ENCODE results near the gene SPI1.

SPI1 gene

GRCh38 chr11:47373876-47374719 lies 4.2 kb downstream of the SPI1 start:
- Histone ChIP-seq H2AFZ (ENCODE audit: low read depth, low read length) (no peak overlapping the region), H3K27me3 (ENCODE audit: insufficient read depth, low read length) (peaks cover 2% of the 10 kb centered on the region), H3K4me1 (ENCODE audit: insufficient read depth, low read length) (no peaks in the 10 kb centered on the region), H3K9me3 (ENCODE audit: low read length) (no peaks in the 10 kb centered on the region), H3K36me3 (ENCODE audit: insufficient read depth, low read length) (no peaks in the 10 kb centered on the region), H3K4me3 (ENCODE audit: low read length) (no peak overlapping the region)

- H3K9me3 ChIP-seq (ENCODE audit: low read length), result no peaks in the 10 kb centered on the region
- peaks cover 3% of the 10 kb centered on the region for H3K27me3 ChIP-seq (ENCODE audit: insufficient read depth, low read length)
- no peak overlapping the region for H2AFZ ChIP-seq (ENCODE audit: low read depth, low read length)
- H3K4me1 ChIP-seq (ENCODE audit: insufficient read depth, low read length), result no peaks in the 10 kb centered on the region
- no peaks in the 10 kb centered on the region for H3K36me3 ChIP-seq (ENCODE audit: insufficient read depth, low read length)
- no peak overlapping the region for H3K4me3 ChIP-seq (ENCODE audit: low read length)
Observed at GRCh38 chr11:47372422-47372821, 5.9 kb downstream of the SPI1 start.

GRCh38 chr11:47369676-47370075 lies 8.7 kb downstream of the SPI1 start:
- H3K9me3 ChIP-seq (ENCODE audit: low read length), result no peaks in the 10 kb centered on the region
- peaks cover 3% of the 10 kb centered on the region for H3K27me3 ChIP-seq (ENCODE audit: insufficient read depth, low read length)
- H3K4me3 ChIP-seq (ENCODE audit: low read length), result no peak overlapping the region
- no peaks in the 10 kb centered on the region for H3K36me3 ChIP-seq (ENCODE audit: insufficient read depth, low read length)
- H3K4me1 ChIP-seq (ENCODE audit: insufficient read depth, low read length), result no peaks in the 10 kb centered on the region
- H2AFZ ChIP-seq (ENCODE audit: low read depth, low read length), result no peak overlapping the region

- no peaks in the 10 kb centered on the region for H3K9me3 ChIP-seq (ENCODE audit: low read length)
- H3K4me1 ChIP-seq (ENCODE audit: insufficient read depth, low read length), result no peaks in the 10 kb centered on the region
- no peaks in the 10 kb centered on the region for H3K36me3 ChIP-seq (ENCODE audit: insufficient read depth, low read length)
- H2AFZ ChIP-seq (ENCODE audit: low read depth, low read length), result no peak overlapping the region
- H3K4me3 ChIP-seq (ENCODE audit: low read length), result no peak overlapping the region
- H3K27me3 ChIP-seq (ENCODE audit: insufficient read depth, low read length), result peaks cover 3% of the 10 kb centered on the region
Observed at GRCh38 chr11:47366020-47366490, 12.3 kb downstream of the SPI1 start.

DNA sequence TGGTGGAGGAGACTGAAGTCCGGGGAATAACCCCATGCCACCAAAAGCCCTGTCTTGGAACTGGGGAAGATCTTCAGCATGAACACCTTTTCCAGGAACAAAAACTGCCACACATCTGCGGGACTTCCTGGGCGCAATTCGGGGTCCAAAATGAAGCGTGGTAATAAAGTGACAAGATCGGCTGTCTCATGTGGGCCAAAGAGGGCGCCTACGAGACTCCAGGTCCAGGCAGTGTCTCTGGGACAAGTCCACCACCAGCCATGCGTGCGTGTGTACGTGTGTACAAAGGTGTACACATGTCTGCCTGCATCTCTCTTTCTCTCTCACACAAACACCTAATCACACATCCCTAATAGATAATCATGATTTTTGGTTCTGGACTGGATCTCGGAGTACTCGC lies 16.9 kb downstream of the SPI1 start:
- Histone ChIP-seq H3K9me3 (ENCODE audit: low read length) (no peaks in the 10 kb centered on the region), H3K36me3 (ENCODE audit: insufficient read depth, low read length) (no peaks in the 10 kb centered on the region), H3K27me3 (ENCODE audit: insufficient read depth, low read length) (no peaks in the 10 kb centered on the region), H3K4me1 (ENCODE audit: insufficient read depth, low read length) (no peaks in the 10 kb centered on the region), H3K4me3 (ENCODE audit: low read length) (no peak overlapping the region), H2AFZ (ENCODE audit: low read depth, low read length) (no peak overlapping the region)

DNA sequence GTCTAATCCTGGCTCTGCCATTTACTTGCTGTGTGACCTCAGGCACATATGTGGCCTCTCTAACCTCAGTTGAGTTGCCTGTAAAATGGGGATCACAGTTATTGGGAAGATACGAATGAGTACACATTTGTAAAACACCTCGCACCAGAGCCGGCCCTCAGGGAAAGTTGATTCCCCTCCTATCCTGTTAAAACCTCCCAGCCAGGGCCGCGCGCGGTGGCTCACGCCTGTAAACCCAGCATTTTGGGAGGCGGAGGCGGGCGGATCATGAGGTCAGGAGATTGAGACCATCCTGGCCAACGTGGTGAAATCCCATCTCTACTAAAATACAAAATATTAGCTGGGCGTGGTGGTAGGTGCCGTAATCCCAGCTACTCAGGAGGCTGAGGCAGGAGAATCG lies 18.0 kb downstream of the SPI1 start:
- H3K4me3 ChIP-seq (ENCODE audit: low read length), result no peak overlapping the region
- H3K27me3 ChIP-seq (ENCODE audit: insufficient read depth, low read length), result no peaks in the 10 kb centered on the region

DNA sequence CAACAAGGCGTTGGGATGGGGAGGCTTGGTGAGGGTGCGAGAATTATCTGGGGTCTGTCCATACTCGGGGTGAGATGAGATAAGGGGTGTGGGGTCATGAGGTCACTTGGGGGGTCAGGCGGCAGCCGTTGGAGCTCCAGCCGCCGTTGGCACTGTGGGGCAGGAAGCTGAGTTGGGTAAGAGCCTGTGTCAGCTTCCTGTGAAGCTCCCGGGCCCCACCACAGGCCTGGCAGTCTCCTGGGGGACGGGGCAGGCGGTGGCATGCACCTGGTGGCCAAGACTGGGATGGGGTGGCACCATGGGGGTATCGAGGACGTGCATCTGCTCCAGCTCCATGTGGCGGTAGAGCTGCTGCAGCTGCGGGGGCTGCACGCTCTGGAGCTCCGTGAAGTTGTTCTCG lies 18.8 kb downstream of the SPI1 start:
- no peaks in the 10 kb centered on the region for H3K36me3 ChIP-seq (ENCODE audit: insufficient read depth, low read length)
- H3K4me3 ChIP-seq (ENCODE audit: low read length), result no peak overlapping the region
- H3K27me3 ChIP-seq (ENCODE audit: insufficient read depth, low read length), result no peaks in the 10 kb centered on the region
- H3K4me1 ChIP-seq (ENCODE audit: insufficient read depth, low read length), result no peaks in the 10 kb centered on the region
- H2AFZ ChIP-seq (ENCODE audit: low read depth, low read length), result no peak overlapping the region
- no peaks in the 10 kb centered on the region for H3K9me3 ChIP-seq (ENCODE audit: low read length)

More for the DNA sequence above, 18.0 kb downstream of the SPI1 start:
- H3K36me3 ChIP-seq (ENCODE audit: insufficient read depth, low read length), result no peaks in the 10 kb centered on the region
- H3K4me1 ChIP-seq (ENCODE audit: insufficient read depth, low read length), result no peaks in the 10 kb centered on the region
- H3K9me3 ChIP-seq (ENCODE audit: low read length), result no peaks in the 10 kb centered on the region
- no peak overlapping the region for H2AFZ ChIP-seq (ENCODE audit: low read depth, low read length)

DNA sequence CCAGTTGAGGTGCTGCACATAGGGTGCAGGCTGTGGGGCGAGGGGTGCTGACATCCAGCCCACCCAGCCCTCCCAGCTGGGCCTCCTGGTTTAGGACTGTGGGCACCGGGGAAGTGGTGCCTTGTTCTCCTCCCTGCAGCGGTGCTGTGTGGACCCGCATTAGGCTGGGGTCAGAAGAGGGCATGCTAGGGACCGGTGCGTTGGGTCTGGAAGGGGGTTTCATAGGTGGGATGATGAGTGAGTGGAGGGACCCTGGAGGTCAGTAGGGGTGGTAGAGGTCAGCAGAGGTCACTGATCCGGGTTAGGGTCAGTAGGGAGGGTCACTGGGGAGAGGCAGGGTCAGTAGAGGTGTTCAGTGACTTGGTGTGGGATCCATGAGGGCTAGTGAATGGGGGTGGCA lies 19.2 kb downstream of the SPI1 start:
- Histone ChIP-seq H3K36me3 (ENCODE audit: insufficient read depth, low read length) (no peaks in the 10 kb centered on the region), H2AFZ (ENCODE audit: low read depth, low read length) (no peak overlapping the region), H3K9me3 (ENCODE audit: low read length) (no peaks in the 10 kb centered on the region), H3K27me3 (ENCODE audit: insufficient read depth, low read length) (no peaks in the 10 kb centered on the region), H3K4me3 (ENCODE audit: low read length) (no peak overlapping the region), H3K4me1 (ENCODE audit: insufficient read depth, low read length) (no peaks in the 10 kb centered on the region)

GRCh38 chr11:47358731-47359051 lies 19.7 kb downstream of the SPI1 start:
- Histone ChIP-seq H3K27me3 (ENCODE audit: insufficient read depth, low read length) (no peaks in the 10 kb centered on the region), H3K4me1 (ENCODE audit: insufficient read depth, low read length) (no peaks in the 10 kb centered on the region), H3K4me3 (ENCODE audit: low read length) (no peak overlapping the region), H2AFZ (ENCODE audit: low read depth, low read length) (no peak overlapping the region), H3K9me3 (ENCODE audit: low read length) (no peaks in the 10 kb centered on the region), H3K36me3 (ENCODE audit: insufficient read depth, low read length) (no peaks in the 10 kb centered on the region)

DNA sequence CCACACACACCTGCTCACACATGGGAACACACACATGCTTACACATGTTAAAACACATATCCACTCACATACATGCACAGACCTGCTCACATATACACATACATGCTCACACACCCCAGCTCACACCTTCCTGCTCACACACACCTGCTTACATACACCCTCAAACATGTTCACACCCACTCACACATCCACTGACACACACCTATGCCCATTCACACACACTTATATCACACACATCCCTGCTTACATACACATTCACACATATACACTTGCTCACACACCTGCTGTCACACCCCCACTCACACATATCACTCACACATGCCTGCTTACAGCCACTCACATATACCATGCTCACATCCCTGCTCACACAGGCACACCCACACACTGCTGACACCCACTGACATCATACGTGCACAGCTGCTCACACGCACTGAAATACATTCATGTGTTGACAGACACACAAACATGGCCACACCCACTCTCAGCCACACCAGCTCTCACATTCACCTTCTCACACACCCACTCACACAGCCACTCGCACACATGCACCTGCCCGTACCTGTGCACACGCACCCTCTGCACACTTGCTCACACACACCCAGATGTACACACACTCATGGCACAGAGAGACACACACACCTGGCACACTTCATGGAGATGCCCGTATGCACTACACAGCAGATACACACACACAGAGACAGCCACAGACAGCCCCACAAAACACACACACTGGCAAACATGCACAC lies 20.2 kb downstream of the SPI1 start:
- Histone ChIP-seq H3K9me3 (ENCODE audit: low read length) (no peaks in the 10 kb centered on the region), H3K4me3 (ENCODE audit: low read length) (no peak overlapping the region)

GRCh38 chr11:47356998-47357329 lies 21.4 kb downstream of the SPI1 start:
- H3K27me3 ChIP-seq (ENCODE audit: insufficient read depth, low read length), result no peaks in the 10 kb centered on the region
- H2AFZ ChIP-seq (ENCODE audit: low read depth, low read length), result no peak overlapping the region
- H3K4me3 ChIP-seq (ENCODE audit: low read length), result no peak overlapping the region
- no peaks in the 10 kb centered on the region for H3K4me1 ChIP-seq (ENCODE audit: insufficient read depth, low read length)
- H3K9me3 ChIP-seq (ENCODE audit: low read length), result no peaks in the 10 kb centered on the region
- H3K36me3 ChIP-seq (ENCODE audit: insufficient read depth, low read length), result no peaks in the 10 kb centered on the region

More for the DNA sequence above, 20.2 kb downstream of the SPI1 start:
- H2AFZ ChIP-seq (ENCODE audit: low read depth, low read length), result no peak overlapping the region
- H3K36me3 ChIP-seq (ENCODE audit: insufficient read depth, low read length), result no peaks in the 10 kb centered on the region
- H3K27me3 ChIP-seq (ENCODE audit: insufficient read depth, low read length), result no peaks in the 10 kb centered on the region
- no peaks in the 10 kb centered on the region for H3K4me1 ChIP-seq (ENCODE audit: insufficient read depth, low read length)

DNA sequence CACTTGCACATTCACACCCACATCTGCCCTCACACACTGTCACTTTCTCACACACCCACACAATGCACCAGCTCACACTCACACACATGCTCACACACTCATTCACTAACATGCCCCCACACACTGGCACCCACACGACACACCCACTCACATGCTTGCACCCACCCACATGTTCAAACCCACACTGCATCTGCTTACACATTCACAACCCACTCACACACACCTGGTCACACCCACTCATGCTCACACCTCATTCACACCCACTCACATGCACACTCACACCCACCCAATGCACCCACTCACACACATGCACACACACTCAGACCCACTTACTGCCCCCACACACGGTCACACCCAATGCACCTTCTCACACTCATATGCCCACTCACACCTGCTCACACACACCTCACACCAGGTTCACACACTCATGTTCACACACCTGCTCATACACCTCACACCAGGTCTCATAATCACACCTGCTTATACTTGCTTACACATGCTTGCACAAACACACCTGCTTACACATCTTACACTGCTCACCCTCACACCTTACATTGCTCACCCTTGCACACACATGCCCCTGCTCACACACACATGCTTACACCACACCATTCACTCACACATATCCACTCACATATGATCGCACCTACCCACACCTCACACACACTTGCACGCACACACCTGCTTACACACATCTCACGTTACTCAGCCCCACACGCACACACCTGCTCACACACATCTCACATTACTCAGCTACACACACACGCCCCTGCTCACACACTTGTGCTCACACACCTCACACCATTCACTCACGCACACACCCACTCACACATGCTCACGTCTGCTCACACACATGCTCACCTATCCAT lies 22.0 kb downstream of the SPI1 start:
- Histone ChIP-seq H3K4me3 (ENCODE audit: low read length) (no peak overlapping the region), H3K9me3 (ENCODE audit: low read length) (no peaks in the 10 kb centered on the region), H2AFZ (ENCODE audit: low read depth, low read length) (no peak overlapping the region), H3K36me3 (ENCODE audit: insufficient read depth, low read length) (no peaks in the 10 kb centered on the region), H3K4me1 (ENCODE audit: insufficient read depth, low read length) (no peaks in the 10 kb centered on the region), H3K27me3 (ENCODE audit: insufficient read depth, low read length) (no peaks in the 10 kb centered on the region)
